ENCODE results near the gene DNPEP.

Gene DNPEP

DNA sequence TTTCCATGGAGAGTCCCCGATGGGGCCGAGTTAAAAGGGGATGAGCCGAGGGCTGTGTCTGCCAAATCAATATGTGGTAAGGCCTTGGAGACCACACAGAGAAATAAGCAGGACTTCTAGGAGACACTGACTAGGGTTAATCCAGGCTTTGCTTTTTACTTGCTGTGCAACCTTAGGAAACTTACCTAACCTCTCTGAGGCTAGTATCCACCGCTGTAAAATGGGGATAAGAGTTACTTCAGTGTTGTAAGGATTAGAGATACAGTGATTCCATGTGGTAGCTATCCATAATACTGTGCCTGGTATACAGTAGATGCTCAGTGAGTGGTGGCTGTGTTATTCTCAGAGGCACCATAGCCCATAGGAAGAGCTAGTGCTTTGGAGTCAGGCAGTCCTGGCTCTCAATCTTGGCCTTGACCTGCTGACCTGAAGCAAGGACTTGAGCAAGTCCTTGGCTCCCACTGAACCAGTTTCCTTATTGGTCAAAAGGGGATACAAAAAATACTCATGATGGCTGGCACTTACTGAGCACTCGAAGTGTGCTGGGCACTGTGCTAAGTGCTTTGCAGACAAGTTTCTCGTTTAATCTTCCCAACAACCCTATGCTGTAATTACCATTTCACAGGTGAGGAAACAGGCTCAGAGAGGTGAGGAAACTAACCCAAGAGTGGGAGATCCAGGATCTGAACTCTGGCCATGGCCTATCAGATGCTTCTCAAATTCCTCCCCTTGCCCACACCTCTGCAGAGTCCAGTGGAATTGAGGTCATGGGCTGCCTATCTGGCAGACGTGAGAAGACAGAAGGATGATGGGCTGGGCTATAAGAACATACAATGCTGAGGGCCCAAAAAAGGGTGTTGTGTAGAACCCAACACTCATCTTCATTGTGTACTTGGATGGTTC is 18.5 kb upstream of the DNPEP start:
- Histone ChIP-seq H3K27me3 (ENCODE audit: insufficient read depth, low read length) (no peaks in the 10 kb centered on the region), H3K9me2 (ENCODE audit: low read depth, low read length) (no peaks in the 10 kb centered on the region), H4K20me1 (ENCODE audit: insufficient read depth, low read length) (no peaks in the 10 kb centered on the region), H3K4me1 (ENCODE audit: insufficient read depth, low read length, severe bottlenecking) (no peaks in the 10 kb centered on the region), H3K4me3 (ENCODE audit: low read depth, low read length, poor library complexity, severe bottlenecking) (no peak overlapping the region), H3K9ac (ENCODE audit: low read length) (no peak overlapping the region), H2AFZ (ENCODE audit: low read length) (no peak overlapping the region), H3F3A (ENCODE audit: insufficient read depth, low read length) (no peaks in the 10 kb centered on the region), H3K4me2 (ENCODE audit: low read length) (no peak overlapping the region), H3K9me3 (ENCODE audit: low read length) (no peaks in the 10 kb centered on the region), H3K27ac (ENCODE audit: low read depth, low read length, poor library complexity, severe bottlenecking) (no peak overlapping the region), H3K79me2 (ENCODE audit: insufficient read depth, low read length) (no peaks in the 10 kb centered on the region), H3K36me3 (ENCODE audit: insufficient read depth, low read length) (no peaks in the 10 kb centered on the region)
- TF ChIP-seq, protein P1, sequence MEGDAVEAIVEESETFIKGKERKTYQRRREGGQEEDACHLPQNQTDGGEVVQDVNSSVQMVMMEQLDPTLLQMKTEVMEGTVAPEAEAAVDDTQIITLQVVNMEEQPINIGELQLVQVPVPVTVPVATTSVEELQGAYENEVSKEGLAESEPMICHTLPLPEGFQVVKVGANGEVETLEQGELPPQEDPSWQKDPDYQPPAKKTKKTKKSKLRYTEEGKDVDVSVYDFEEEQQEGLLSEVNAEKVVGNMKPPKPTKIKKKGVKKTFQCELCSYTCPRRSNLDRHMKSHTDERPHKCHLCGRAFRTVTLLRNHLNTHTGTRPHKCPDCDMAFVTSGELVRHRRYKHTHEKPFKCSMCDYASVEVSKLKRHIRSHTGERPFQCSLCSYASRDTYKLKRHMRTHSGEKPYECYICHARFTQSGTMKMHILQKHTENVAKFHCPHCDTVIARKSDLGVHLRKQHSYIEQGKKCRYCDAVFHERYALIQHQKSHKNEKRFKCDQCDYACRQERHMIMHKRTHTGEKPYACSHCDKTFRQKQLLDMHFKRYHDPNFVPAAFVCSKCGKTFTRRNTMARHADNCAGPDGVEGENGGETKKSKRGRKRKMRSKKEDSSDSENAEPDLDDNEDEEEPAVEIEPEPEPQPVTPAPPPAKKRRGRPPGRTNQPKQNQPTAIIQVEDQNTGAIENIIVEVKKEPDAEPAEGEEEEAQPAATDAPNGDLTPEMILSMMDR (IDR thresholded peaks at IDR 0.05; ENCODE audit: low read length): no peak
- TF ChIP-seq EZH2 (IDR thresholded peaks at IDR 0.05; ENCODE audit: borderline replicate concordance, low read length): no peak

- H3K27ac ChIP-seq (ENCODE audit: low read depth, low read length, poor library complexity, severe bottlenecking): no peak overlapping the region
- no peak overlapping the region for H2AFZ ChIP-seq (ENCODE audit: low read length)
- no peaks in the 10 kb centered on the region; the same call in 1 of the 2 replicates for H3K27me3 ChIP-seq (ENCODE audit: insufficient read depth, low read length)
- TF ChIP-seq, protein P1 (IDR thresholded peaks at IDR 0.05; ENCODE audit: low read length): no peak
- TF ChIP-seq EZH2 (IDR thresholded peaks at IDR 0.05; ENCODE audit: borderline replicate concordance, low read length): no peak
- no peaks in the 10 kb centered on the region for H3K79me2 ChIP-seq (ENCODE audit: insufficient read depth, low read length)
- no peaks in the 10 kb centered on the region for H3K36me3 ChIP-seq (ENCODE audit: insufficient read depth, low read length)
- H3K4me3 ChIP-seq (ENCODE audit: low read depth, low read length, poor library complexity, severe bottlenecking): no peak overlapping the region
- H3K4me1 ChIP-seq (ENCODE audit: insufficient read depth, low read length, severe bottlenecking): no peaks in the 10 kb centered on the region
- no peaks in the 10 kb centered on the region for H3F3A ChIP-seq (ENCODE audit: insufficient read depth, low read length)
- H4K20me1 ChIP-seq (ENCODE audit: insufficient read depth, low read length): no peaks in the 10 kb centered on the region
- no peak overlapping the region for H3K9ac ChIP-seq (ENCODE audit: low read length)
- no peaks in the 10 kb centered on the region for H3K9me2 ChIP-seq (ENCODE audit: low read depth, low read length)
- H3K9me3 ChIP-seq (ENCODE audit: low read length): no peaks in the 10 kb centered on the region
- no peak overlapping the region for H3K4me2 ChIP-seq (ENCODE audit: low read length)
Measured at GRCh38 chr2:219405451-219405850, 17.7 kb upstream of the DNPEP start.

DNA sequence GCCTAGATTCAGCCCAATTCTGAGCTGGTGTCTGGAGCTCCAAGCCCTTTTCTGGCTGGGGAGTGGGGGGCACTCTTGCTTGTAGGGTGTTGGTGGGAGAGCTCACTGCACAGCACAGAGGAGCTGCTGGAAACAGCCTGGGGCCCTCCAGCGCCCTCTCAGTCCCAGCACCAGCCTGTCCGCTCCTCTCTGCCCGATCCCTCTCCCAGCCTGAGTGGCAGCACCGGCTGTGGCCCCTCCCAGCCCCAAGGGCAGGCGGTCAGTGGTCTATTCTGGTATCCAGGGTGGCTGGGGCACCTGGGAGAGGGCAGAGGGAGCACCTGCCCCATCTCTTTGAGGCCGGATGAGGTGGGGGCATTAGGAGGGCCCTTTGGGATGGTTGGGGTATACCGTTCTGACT is 17.2 kb upstream of the DNPEP start:
- Histone ChIP-seq H3K27ac (ENCODE audit: low read depth, low read length, poor library complexity, severe bottlenecking) (no peak overlapping the region), H3K9ac (ENCODE audit: low read length) (no peak overlapping the region), H3F3A (ENCODE audit: insufficient read depth, low read length) (no peaks in the 10 kb centered on the region), H2AFZ (ENCODE audit: low read length) (no peak overlapping the region), H3K9me3 (ENCODE audit: low read length) (no peaks in the 10 kb centered on the region), H3K9me2 (ENCODE audit: low read depth, low read length) (no peaks in the 10 kb centered on the region), H3K4me1 (ENCODE audit: insufficient read depth, low read length, severe bottlenecking) (no peaks in the 10 kb centered on the region), H3K4me2 (ENCODE audit: low read length) (no peak overlapping the region), H3K4me3 (ENCODE audit: low read depth, low read length, poor library complexity, severe bottlenecking) (no peak overlapping the region), H4K20me1 (ENCODE audit: insufficient read depth, low read length) (no peaks in the 10 kb centered on the region), H3K27me3 (ENCODE audit: insufficient read depth, low read length) (no peaks in the 10 kb centered on the region; the same call in 1 of the 2 replicates), H3K79me2 (ENCODE audit: insufficient read depth, low read length) (no peaks in the 10 kb centered on the region), H3K36me3 (ENCODE audit: insufficient read depth, low read length) (no peaks in the 10 kb centered on the region)
- TF ChIP-seq, protein P1 (IDR thresholded peaks at IDR 0.05; ENCODE audit: low read length): no peak
- TF ChIP-seq EZH2 (IDR thresholded peaks at IDR 0.05; ENCODE audit: borderline replicate concordance, low read length): no peak
